K562 (cell line): ENCODE measurements around the gene SYT17. TPM values are rescaled to one million over a fixed set of nuclear protein-coding genes. Genes with fewer than 3 reads are reported as not detected.

Source experiments
- ATAC-seq: fragments of 200-7000 bp; cut with Tn5 transposase; 3 replicates; pipeline ENCODE4 v1.9.1; 2020; ENCODE audit warnings: moderate library complexity
- BruUV-seq: library from RNA; stranded (reverse); fragments of 400-500 nt; replicated peaks from 2 replicates; lab custom pipeline; 2021; lab: Mats Ljungman, UMichigan
- CTCF ChIA-PET: fragments of 300-600 bp; formaldehyde crosslinking; extraction: SDS; loops from one replicate; lab custom pipeline; 2021; ENCODE audit warnings: low intra/inter-chr PET ratio; lab: Yijun Ruan, JAX
- POLR2A ChIA-PET: fragments of 300-600, 350-650 bp; sonication (Branson Sonifier 250); formaldehyde crosslinking; extraction: SDS; loops from one replicate; lab custom pipeline; 2021; ENCODE audit warnings: antibody characterized with exemption, inconsistent platforms; lab: Yijun Ruan, JAX
- DNase-seq, 4 experiments: peaks; one replicate each; pipeline versions ENCODE4 v3.0.0 to v3.0.0-alpha.2; 2011 to 2018; ENCODE audit warnings: low spot score in 3 of 4, mixed read lengths in 3 of 4; ENCODE audit errors: extremely low read depth in 1 of 4
- FAIRE-seq: peaks from 2 replicates; lab custom pipeline; 2011; peaks lifted over from hg19 to GRCh38; lab: Jason Lieb, UNC
- H2AFZ ChIP-seq: 2 replicates; pipeline ENCODE4 v1.6.0; 2011; ENCODE audit warnings: low read depth, low read length, control low read depth, inconsistent platforms
- H3K27ac ChIP-seq: fragments of 200-600 bp; 3 replicates; pipeline ENCODE4 v1.8.0; 2011; ENCODE audit warnings: low read depth, mild to moderate bottlenecking, control low read depth, inconsistent platforms, low read length, moderate library complexity, mixed read lengths; ENCODE audit errors: extremely low read depth
- H3K27me3 ChIP-seq, 2 experiments: fragments of 300-600 bp in 1 of 2; 2 replicates in 1 of 2; 3 replicates in 1 of 2; pipeline versions ENCODE4 v1.6.0 to v1.8.0; 2011; ENCODE audit warnings: inconsistent platforms in 2 of 2, low read length in 2 of 2, mild to moderate bottlenecking in 1 of 2, mixed read lengths in 1 of 2, moderate library complexity in 1 of 2; ENCODE audit not compliant: control insufficient read depth in 2 of 2, insufficient read depth in 2 of 2
- H3K36me3 ChIP-seq: fragments of 300-600 bp; 3 replicates; pipeline ENCODE4 v1.8.0; 2011; ENCODE audit warnings: mild to moderate bottlenecking, low read length, inconsistent platforms; ENCODE audit not compliant: control insufficient read depth, insufficient read depth
- H3K4me1 ChIP-seq, 2 experiments: fragments of 200-600 bp in 1 of 2; replicated peaks in 1 of 2; 2 replicates in 1 of 2; 3 replicates in 1 of 2; pipeline versions ENCODE4 v1.5.1 to v1.8.0; 2011; ENCODE audit warnings: inconsistent platforms in 2 of 2, low read length in 2 of 2, mild to moderate bottlenecking in 1 of 2, mixed read lengths in 1 of 2, moderate library complexity in 1 of 2; ENCODE audit not compliant: control insufficient read depth in 2 of 2, insufficient read depth in 2 of 2
- H3K4me2 ChIP-seq: 2 replicates; pipeline ENCODE4 v1.6.1; 2011; ENCODE audit warnings: low read length, control low read depth, inconsistent platforms, mixed read lengths; ENCODE audit not compliant: insufficient read depth
- H3K4me3 ChIP-seq: fragments of 200-600 bp; sonication (generic), shearing (Covaris generic); 2 replicates; pipeline ENCODE4 v1.5.1; 2016; ENCODE audit warnings: control low read depth, inconsistent platforms
- H3K79me2 ChIP-seq: fragments of 200-600 bp; 3 replicates; pipeline ENCODE4 v1.8.0; 2011; ENCODE audit warnings: low read length, inconsistent platforms; ENCODE audit not compliant: control insufficient read depth, insufficient read depth
- H3K9ac ChIP-seq, 2 experiments: 2 replicates each; pipeline versions ENCODE4 v1.6.0 to v1.6.1; 2011; ENCODE audit warnings: low read depth in 2 of 2, low read length in 2 of 2, control low read depth in 1 of 2, inconsistent platforms in 1 of 2, mild to moderate bottlenecking in 1 of 2, mixed read lengths in 1 of 2; ENCODE audit not compliant: insufficient read depth in 1 of 2
- H3K9me1 ChIP-seq: one replicate; pipeline ENCODE4 v1.6.0; 2011; ENCODE audit warnings: inconsistent platforms, mild to moderate bottlenecking, low read length, moderate library complexity; ENCODE audit not compliant: control insufficient read depth, insufficient read depth
- H3K9me3 ChIP-seq: replicated peaks from 2 replicates; pipeline ENCODE4 v1.5.1; 2011; ENCODE audit warnings: low read depth, low read length, inconsistent platforms; ENCODE audit not compliant: control insufficient read depth, insufficient read depth
- H4K20me1 ChIP-seq: replicated peaks from 2 replicates; pipeline ENCODE4 v1.6.1; 2011; ENCODE audit warnings: low read length, inconsistent platforms, mixed read lengths; ENCODE audit not compliant: control insufficient read depth, insufficient read depth
- ATF1 ChIP-seq, 2 experiments: fragments of 450-650 bp in 1 of 2; IDR thresholded peaks; 2 replicates each; pipeline ENCODE4 v1.6.1; 2016; ENCODE audit warnings: missing compliant biosample characterization in 1 of 2, missing genetic modification characterization in 1 of 2
- CBFB ChIP-seq: sonication (generic); formaldehyde crosslinking; IDR thresholded peaks from 2 replicates; pipeline ENCODE4 v1.4.0; 2020; ENCODE audit warnings: mild to moderate bottlenecking, missing genetic modification reagents
- CTCF ChIP-seq, 3 experiments: IDR thresholded peaks in 2 of 3; conservative IDR thresholded peaks in 1 of 3; 2 replicates each; pipeline ENCODE4 v1.5.1; 2011 to 2012; ENCODE audit warnings: low read length in 3 of 3, mild to moderate bottlenecking in 3 of 3, control low read depth in 2 of 3, improper control_type of control experiment in 1 of 3, inconsistent platforms in 1 of 3, low read depth in 1 of 3, mixed read lengths in 1 of 3, moderate library complexity in 1 of 3; ENCODE audit not compliant: insufficient read depth in 2 of 3
- E2F8 ChIP-seq: fragments of 450-650 bp; IDR thresholded peaks from 2 replicates; pipeline ENCODE4 v1.7.1; 2018; ENCODE audit warnings: mild to moderate bottlenecking, low read depth; ENCODE audit not compliant: partially characterized antibody
- ESRRB ChIP-seq: fragments of 250-450 bp; sonication (Bioruptor Pico); IDR thresholded peaks from 2 replicates; pipeline ENCODE4 v1.5.0; 2020; ENCODE audit warnings: mild to moderate bottlenecking, moderate library complexity, borderline replicate concordance
- GTF2A2 ChIP-seq: IDR thresholded peaks from 2 replicates; pipeline ENCODE4 v1.6.1; 2016; ENCODE audit warnings: mild to moderate bottlenecking, missing genetic modification characterization, missing compliant biosample characterization
- KAT2B ChIP-seq: IDR thresholded peaks from one replicate; pipeline ENCODE4 v1.6.1; 2012; ENCODE audit warnings: low read depth, mild to moderate bottlenecking, control low read depth, inconsistent platforms, low read length, moderate library complexity
- MEF2A ChIP-seq: IDR thresholded peaks from 2 replicates; pipeline ENCODE4 v1.6.1; 2011; ENCODE audit warnings: low read depth, mild to moderate bottlenecking, low read length, moderate library complexity; ENCODE audit not compliant: control insufficient read depth
- NRF1 ChIP-seq, 2 experiments: fragments of 450-650 bp; IDR thresholded peaks in 1 of 2; conservative IDR thresholded peaks in 1 of 2; 2 replicates each; pipeline ENCODE4 v1.6.1; 2014; ENCODE audit warnings: mild to moderate bottlenecking in 2 of 2
- TCF7L2 ChIP-seq: fragments of 150-350 bp; IDR thresholded peaks from 2 replicates; pipeline ENCODE4 v1.6.1; 2016; ENCODE audit warnings: low read depth, mild to moderate bottlenecking, low read length, moderate library complexity
- TEAD4 ChIP-seq, 2 experiments: sonication (generic) in 1 of 2; formaldehyde crosslinking in 1 of 2; IDR thresholded peaks; 2 replicates each; pipeline versions ENCODE4 v1.6.1 to v1.8.0; 2012 to 2022; ENCODE audit warnings: borderline replicate concordance in 1 of 2, inconsistent platforms in 1 of 2, low read length in 1 of 2, mild to moderate bottlenecking in 1 of 2, missing genetic modification reagents in 1 of 2
- ZNF764 ChIP-seq: fragments of 250-450 bp; sonication (Bioruptor Pico); IDR thresholded peaks from 2 replicates; pipeline ENCODE4 v1.4.0; 2020; ENCODE audit warnings: low read depth, mild to moderate bottlenecking, moderate library complexity
- ZNF766 ChIP-seq: fragments of 200-800 bp; sonication (Bioruptor generic); conservative IDR thresholded peaks from 2 replicates; pipeline ENCODE4 v1.6.1; 2016; ENCODE audit warnings: missing genetic modification characterization, missing compliant biosample characterization
- WGBS: fragments of 100-300 bp; shearing (Covaris generic); methylation state at CpG from one replicate; pipeline ENCODE4 v1.1.6; 2016; ENCODE audit warnings: low coverage, mixed read lengths; ENCODE audit not compliant: insufficient coverage; ENCODE audit errors: missing lambda C conversion rate; 5-methylcytosine and 5-hydroxymethylcytosine counted together
- in situ Hi-C: fragments of 300-500 bp; cut with MboI; formaldehyde crosslinking; loops from 4 replicates; pipeline ENCODE4 v1.15.0; 2018; ENCODE audit warnings: inconsistent platforms, mixed read lengths
- intact Hi-C: fragments of 100-400 bp; cut with micrococcal nuclease; formaldehyde crosslinking; loops from 2 replicates; pipeline ENCODE4 v1.14.2; 2022
- polyA plus RNA-seq, 8 experiments: library from polyadenylated mRNA; depleted of rRNA in 4 of 8; stranded (reverse) in 5 of 8; unstranded in 3 of 8; fragments of >200 nt; fragmentation: Nextera tagmentation in 2 of 8; fragmentation: Illumina TruSeq in 1 of 8; extraction: Ambion mirVana in 2 of 8; extraction: Trizol in 1 of 8; gene quantifications; 2 replicates each; pipeline versions ENCODE4 v1.2.1 to v1.2.3, GENCODE V29; 2011 to 2014; ENCODE audit warnings: inconsistent platforms in 1 of 8, missing spikeins in 1 of 8
- total RNA-seq, 7 experiments: library from RNA; depleted of rRNA in 6 of 7; stranded (reverse); fragments of >200 nt in 6 of 7; fragmentation: Illumina TruSeq in 2 of 7; extraction: Trizol in 2 of 7; gene quantifications; 2 replicates each; pipeline versions ENCODE4 v1.2.1 to v1.2.3, GENCODE V29; 2011 to 2021; ENCODE audit warnings: low replicate concordance in 1 of 7

The SYT17 gene
- total and polyA plus RNA-seq, 9 of the 15 experiments (the other 6 are each of a cell fraction or from before 2014, with no cell fraction given), result not detected

GRCh38 chr16:19165101-19165500, 2.9 kb upstream of the SYT17 start:
- 7% methylated on average over 5 of the region's 5 CpGs for WGBS

GRCh38 chr16:19166500-19166899, 1.5 kb upstream of the SYT17 start:
- no TSS peak for BruUV-seq
- ATAC-seq, result no peak; the same call in 2 of the 3 replicates
- Histone ChIP-seq H4K20me1 (no peaks in the 10 kb centered on the region; the same call in 1 of the 2 replicates), H3K27me3 (peaks cover 12 to 38% of the 10 kb centered on the region in 2 experiments; a peak in 4 of 5 replicates), H3K4me2 (no peak overlapping the region), H3K9ac (no peak overlapping the region), H3K79me2 (no peaks in the 10 kb centered on the region), H3K27ac (no peak overlapping the region), H3K4me1 (peaks cover 0 to 17% of the 10 kb centered on the region in 2 experiments; a peak in 2 of 5 replicates), H2AFZ (no peak overlapping the region), H3K36me3 (no peaks in the 10 kb centered on the region), H3K9me3 (no peaks in the 10 kb centered on the region; the same call in 1 of the 2 replicates), H3K4me3 (no peak overlapping the region), H3K9me1 (no peaks in the 10 kb centered on the region)
- peak in 1 of 4 experiments; percentile 11 for DNase-seq
- WGBS, result 0% methylated on average over 2 of the region's 2 CpGs
- intact Hi-C loops (loop anchor here (1.0 kb wide), 1 partner anchor 80 kb away; no protein-coding TSS in a partner anchor), in situ Hi-C loops (no loop called here)
- no peak for FAIRE-seq
- POLR2A ChIA-PET, result no interaction called here
- CTCF ChIA-PET, result interaction anchor here (1.1 kb wide), 1 partner anchor 80 kb away, joined by 7 read pairs; no protein-coding TSS in a partner anchor
- TF ChIP-seq ZNF764, result 0 out of 2 replicates have a peak, but pooled peaks have one; percentile 37
- no peak for TF ChIP-seq ZNF766 (CRISPR knock-in tag)
- no peak for TF ChIP-seq GTF2A2 (tag)
- TF ChIP-seq CTCF (IDR thresholded peaks at IDR 0.05 in 2 of 3, conservative IDR thresholded peaks at IDR 0.05 in 1 of 3; ENCODE audit: insufficient read depth in 2 of 3, low read depth in 1 of 3, low read length in 3 of 3), result peak in 2 of 3 experiments; percentile 13 to 23; a peak in 1 of 6 replicates
- TF ChIP-seq E2F8, result no peak

More at GRCh38 chr16:19165101-19165500, 2.9 kb upstream of the SYT17 start:
- no peak overlapping the region for H3K4me2 ChIP-seq
- in situ Hi-C loops, result no loop called here
- no peak overlapping the region for H3K9ac ChIP-seq
- TF ChIP-seq TEAD4 (IDR thresholded peaks at IDR 0.05; ENCODE audit: low read length) (no peak), TEAD4 (CRISPR knock-in tag; IDR thresholded peaks at IDR 0.05; ENCODE audit: borderline replicate concordance) (no peak), MEF2A (no peak), NRF1 (conservative IDR thresholded peaks at IDR 0.05 in 1 of 2, IDR thresholded peaks at IDR 0.05 in 1 of 2) (no peak), TCF7L2 (no peak), KAT2B (no peak), CBFB (CRISPR knock-in tag) (no peak), ESRRB (CRISPR knock-in tag) (no peak), ATF1 (CRISPR knock-in tag; IDR thresholded peaks at IDR 0.05) (no peak), ATF1 (tag; IDR thresholded peaks at IDR 0.05) (no peak)
- TF ChIP-seq, all 486 proteins: peak for 0
- BruUV-seq, result no TSS peak
- H3K9me1 ChIP-seq, result no peaks in the 10 kb centered on the region
- H4K20me1 ChIP-seq, result no peaks in the 10 kb centered on the region
- no peaks in the 10 kb centered on the region for H3K36me3 ChIP-seq
- H3K4me3 ChIP-seq, result no peak overlapping the region
- H3K27ac ChIP-seq, result no peak overlapping the region
- H3K4me1 ChIP-seq, result peaks cover 0 to 17% of the 10 kb centered on the region in 2 experiments; a peak in 2 of 5 replicates
- no peak for DNase-seq
- peaks cover 2 to 25% of the 10 kb centered on the region in 2 experiments; a peak in 4 of 5 replicates for H3K27me3 ChIP-seq
- ATAC-seq, result no peak
- POLR2A ChIA-PET, result interaction anchor here (1.0 kb wide), 1 partner anchor 20 kb away, joined by 4 read pairs; no protein-coding TSS in a partner anchor
- intact Hi-C loops, result no loop called here
- H3K9me3 ChIP-seq, result no peaks in the 10 kb centered on the region; the same call in 1 of the 2 replicates
- H3K79me2 ChIP-seq, result no peaks in the 10 kb centered on the region
- FAIRE-seq, result no peak
- no peak overlapping the region for H2AFZ ChIP-seq
- CTCF ChIA-PET, result no interaction called here
